ENCODE results near the gene PODXL2.

PODXL2 gene, protein sequence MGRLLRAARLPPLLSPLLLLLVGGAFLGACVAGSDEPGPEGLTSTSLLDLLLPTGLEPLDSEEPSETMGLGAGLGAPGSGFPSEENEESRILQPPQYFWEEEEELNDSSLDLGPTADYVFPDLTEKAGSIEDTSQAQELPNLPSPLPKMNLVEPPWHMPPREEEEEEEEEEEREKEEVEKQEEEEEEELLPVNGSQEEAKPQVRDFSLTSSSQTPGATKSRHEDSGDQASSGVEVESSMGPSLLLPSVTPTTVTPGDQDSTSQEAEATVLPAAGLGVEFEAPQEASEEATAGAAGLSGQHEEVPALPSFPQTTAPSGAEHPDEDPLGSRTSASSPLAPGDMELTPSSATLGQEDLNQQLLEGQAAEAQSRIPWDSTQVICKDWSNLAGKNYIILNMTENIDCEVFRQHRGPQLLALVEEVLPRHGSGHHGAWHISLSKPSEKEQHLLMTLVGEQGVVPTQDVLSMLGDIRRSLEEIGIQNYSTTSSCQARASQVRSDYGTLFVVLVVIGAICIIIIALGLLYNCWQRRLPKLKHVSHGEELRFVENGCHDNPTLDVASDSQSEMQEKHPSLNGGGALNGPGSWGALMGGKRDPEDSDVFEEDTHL

DNA sequence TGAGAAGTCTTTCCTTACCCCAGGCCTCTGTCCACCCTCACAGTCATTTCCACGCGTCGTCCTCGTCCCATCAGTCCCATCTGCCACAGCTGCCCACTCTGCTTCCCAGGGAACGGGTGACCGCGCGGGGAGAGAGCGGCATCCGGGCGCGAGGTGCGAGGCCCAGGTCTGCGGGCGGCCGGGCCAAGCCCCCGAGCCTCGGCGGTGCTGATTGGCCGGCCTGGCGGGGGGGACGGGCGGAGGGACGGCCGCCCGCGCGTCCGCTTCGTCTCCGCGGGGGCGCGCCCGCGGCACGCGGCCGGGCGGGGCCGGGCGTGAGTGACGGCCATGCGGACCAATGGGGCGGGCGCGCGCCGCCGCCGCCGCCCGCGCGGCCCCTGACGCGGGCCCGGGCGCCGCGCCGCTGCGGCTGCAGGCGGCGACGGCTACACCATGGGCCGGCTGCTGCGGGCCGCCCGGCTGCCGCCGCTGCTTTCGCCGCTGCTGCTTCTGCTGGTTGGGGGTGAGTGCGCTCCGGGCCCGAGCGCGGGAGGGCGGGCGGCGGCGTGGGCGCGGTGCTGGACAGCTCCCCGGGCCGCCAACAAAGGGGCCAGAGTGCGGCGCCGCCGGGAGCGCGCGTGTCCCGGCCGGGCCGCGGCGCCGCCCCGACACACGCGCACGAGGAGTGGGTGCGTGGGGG, at the start of gene PODXL2:
TSS of gene PODXL2 (plus strand) at position 398 of the 679 bp plus-strand sequence. CDS start at position 433, 35 bp downstream.
- peak; percentile 58 for DNase-seq

DNA sequence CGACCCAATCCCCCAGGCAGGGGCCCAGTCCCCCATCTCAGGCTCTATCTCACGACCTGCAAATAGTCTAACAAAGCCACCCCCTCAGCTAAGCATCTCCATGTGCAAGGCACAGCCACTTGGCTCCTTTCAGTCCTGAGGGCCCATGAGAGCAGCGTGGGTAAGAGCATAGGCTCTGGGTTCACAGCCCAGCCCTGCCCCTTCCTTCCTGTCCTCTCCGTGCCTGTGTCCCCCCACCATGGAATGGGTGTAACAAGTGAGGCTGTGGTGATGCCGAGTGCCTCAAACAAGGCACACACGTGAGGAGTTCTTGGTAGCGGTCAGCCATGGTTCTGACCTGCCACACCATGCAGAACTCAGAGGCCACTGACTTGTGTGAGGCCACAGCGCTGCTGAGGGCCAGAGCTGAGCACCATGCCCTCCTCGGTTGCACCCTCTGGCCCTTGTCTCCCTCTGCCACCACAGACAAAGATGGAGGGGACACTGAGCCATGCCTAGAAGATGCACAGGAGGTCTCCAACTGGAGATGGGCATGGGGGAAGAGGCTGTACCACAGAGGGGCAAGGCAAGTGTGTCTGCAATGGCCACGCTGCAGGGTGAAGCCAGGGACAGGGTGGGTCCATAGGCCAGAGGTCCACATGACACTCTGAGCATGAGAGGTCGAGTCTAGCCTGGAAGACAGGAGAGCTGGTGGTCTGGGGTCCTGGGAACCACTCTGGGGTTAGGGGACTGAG, 48.5 kb upstream of the PODXL2 start:
- no peak for DNase-seq

DNA sequence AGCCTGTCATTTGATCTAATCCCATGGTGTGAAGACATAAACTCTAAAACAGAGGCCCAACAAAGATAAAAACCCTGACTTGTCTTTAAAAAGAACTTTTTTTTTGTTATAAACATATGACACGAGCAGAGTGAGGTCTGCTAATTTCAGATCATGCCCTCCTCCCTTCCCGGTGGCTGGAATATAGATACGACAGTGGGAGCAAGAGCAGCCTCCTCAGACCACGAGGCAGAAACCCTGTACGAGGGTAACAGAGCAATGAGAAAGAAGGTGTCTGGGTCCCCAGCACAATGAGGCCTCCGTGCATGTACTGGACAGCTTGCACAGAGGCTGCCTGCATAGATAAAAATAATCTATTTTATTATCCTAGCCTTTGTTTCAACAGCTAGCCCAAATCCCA, 44.3 kb upstream of the PODXL2 start:
- no peak for DNase-seq

- DNase-seq, result no peak
Observed at GRCh38 chr3:127585163-127585812, 43.7 kb upstream of the PODXL2 start.

GRCh38 chr3:127585813-127586413, 43.1 kb upstream of the PODXL2 start:
- DNase-seq, result no peak

DNA sequence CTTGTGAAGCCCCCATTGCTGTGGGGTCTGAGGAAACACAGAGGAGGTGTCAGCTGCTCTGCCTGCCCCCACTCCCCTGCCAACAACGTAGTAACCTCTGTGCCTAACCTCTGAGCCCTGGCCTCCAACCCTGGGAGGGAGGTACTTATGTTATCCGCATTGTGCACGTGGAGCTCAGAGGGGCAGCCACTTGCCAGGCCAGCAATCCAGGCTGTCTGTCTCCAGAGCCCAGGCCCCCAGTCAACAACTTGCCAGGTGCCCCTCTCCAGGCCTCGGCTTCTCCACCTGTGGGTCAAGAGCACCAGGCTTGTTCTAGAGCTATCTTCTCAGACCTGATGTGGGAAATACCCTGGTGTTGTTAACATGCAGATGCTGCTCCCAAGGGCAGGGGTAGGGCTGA, 41.1 kb upstream of the PODXL2 start:
- no peak for DNase-seq

- DNase-seq, result no peak
Observed at GRCh38 chr3:127588806-127589577, 40.0 kb upstream of the PODXL2 start.

- peak; percentile 15 for DNase-seq
Observed at GRCh38 chr3:127589600-127590281, 39.2 kb upstream of the PODXL2 start.

DNA sequence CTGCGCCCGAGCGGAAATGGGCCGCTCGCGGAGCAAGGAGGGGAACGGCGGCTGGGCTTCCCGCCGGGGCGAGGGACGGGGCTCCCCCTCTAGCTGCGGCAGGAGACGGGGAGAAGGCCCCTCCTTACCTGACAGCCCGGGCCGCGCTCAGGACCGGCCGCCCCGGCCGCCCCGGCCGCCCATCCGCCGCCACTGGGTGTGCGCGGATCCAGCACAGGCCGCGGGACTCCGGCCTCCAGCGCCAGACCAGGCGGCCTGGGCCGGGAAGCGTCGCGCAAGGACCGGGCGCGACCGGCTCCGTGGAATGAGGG, 38.7 kb upstream of the PODXL2 start:
- peak; percentile 39 for DNase-seq

DNA sequence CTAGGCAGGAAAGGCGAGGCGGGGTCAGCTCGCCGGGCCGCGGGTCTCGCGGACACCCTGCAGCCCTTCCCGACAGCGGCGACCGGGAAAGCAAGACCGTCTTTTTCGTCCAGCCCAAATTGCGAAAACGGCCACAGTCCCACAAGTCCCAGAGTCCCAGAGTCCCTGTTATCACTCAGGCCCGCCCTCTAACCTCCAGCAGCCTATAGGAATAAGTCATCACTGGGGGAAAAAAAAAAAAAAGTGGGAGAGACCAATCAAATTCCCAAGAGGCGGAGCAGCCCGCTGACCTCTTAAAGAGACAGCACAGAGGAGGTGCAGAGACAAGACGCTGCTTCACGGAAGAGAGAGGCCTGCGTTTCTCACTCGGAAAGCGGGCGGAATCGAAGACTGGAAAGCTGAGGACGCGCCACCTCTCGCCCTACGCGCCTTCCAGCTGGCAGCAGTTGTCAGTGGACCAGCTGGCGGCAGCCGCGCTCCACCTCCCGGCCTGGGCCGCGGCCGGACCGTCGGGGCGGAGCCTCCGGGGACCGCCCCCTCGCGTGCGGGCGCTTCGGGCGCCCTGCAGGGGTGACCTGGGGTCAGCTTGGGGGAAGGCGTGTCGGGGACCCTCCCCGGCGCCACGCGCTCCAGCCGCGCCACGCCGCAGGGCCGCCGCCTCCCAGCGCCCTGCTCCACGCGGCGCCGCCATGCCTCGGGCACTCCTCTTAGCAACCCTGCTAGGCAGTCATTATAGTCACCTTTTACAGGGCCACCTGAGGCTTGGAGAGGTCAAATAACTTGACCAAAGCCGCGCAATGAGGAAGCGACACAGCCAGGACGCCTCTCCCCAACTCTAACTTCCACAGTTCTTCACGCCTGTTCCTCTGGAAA, 38.2 kb upstream of the PODXL2 start, which contains the start of gene TPRA1:
TSS of gene TPRA1 (minus strand) at position 141 of the 873 bp plus-strand sequence. CDS start 10,587 bp downstream, outside the sequence.
- peak; percentile 88 for DNase-seq

DNA sequence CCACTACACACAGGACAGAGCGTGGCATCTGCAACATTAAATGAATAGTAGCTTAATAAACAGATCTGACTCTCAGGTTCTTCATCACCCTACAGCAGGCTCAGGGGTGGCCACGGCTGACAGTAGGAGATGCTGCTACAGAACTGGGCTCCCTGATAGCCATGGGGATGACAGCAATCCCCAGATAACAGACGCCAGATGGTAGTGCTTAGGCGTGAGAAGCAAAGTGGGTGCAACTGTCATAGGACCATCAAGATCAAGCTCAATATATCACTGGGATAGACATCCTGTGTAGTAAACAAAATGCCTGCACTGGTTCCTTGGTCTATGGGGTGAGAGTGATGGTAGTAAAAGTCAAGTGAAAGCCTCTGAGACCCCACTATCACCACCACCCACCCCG, 35.8 kb upstream of the PODXL2 start:
- DNase-seq, result no peak

DNA sequence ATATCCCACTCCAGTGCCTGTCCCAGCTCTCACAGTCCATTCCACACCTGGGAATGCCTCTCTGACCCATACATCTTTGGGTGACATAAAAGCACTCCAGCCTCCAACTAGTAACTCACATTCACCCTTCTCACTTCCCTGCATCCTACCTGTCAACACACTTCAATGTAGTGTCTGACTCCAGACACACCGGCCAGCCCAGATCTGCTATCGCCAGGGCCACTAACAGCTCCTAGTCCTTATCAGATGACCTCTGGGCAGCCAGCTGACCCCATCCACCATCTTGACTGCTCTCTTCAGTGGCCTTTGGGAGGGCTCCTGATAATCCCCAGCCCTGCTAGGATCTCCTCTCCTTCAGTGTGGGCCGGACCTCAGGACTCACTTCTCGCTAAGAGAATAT, 33.7 kb upstream of the PODXL2 start:
- no peak for DNase-seq

GRCh38 chr3:127597020-127597771, 31.8 kb upstream of the PODXL2 start:
- DNase-seq, result no peak

DNA sequence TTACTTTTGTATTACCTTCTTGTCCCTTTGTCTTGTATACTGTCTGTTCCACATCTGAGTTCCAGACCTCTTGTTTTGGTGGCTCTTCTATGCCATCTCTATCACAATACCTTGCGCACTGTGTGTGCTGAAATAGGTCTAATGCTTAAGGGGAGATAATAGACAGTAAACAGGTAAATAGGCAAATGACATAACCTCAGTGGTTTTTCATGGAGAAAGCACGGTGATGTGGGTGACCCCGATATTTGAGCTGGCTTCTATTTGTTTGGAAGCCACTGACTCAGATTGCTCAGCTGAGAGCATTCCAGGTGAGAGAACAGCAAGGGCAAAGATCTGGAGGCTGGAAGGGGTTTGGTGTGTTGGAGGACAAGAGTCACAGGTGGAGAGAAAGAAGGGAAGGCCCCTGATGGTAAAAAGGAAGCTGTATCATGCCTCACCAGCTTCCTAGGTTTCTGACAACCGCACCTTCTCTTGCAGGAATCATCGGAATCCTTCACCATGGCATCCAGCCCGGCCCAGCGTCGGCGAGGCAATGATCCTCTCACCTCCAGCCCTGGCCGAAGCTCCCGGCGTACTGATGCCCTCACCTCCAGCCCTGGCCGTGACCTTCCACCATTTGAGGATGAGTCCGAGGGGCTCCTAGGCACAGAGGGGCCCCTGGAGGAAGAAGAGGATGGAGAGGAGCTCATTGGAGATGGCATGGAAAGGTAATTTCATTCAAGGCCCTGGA, 30.0 kb upstream of the PODXL2 start:
- no peak for DNase-seq

- no peak for DNase-seq
Observed at GRCh38 chr3:127600749-127601456, 28.1 kb upstream of the PODXL2 start.

DNA sequence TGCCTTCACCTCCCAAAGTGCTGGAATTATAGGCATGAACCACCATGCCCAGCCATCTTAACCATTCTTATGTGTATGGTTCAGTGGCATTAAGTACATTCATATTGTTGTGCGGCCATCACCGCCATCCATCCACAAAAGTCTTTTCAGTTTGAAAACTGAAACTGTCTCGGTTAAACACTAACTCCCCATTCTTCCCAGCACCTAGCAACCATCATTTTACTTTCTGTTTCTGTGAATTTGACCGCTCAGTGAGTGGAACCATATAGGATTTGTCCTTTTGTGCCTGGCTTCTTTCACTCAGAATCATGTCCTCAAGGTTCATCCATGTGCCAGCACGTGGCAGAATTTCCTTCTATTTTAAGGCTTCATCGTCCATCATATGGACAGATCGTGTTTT, 24.9 kb upstream of the PODXL2 start:
- DNase-seq, result no peak

GRCh38 chr3:127604546-127605165, 24.3 kb upstream of the PODXL2 start:
- no peak for DNase-seq

Measured in CD4-positive, alpha-beta T cell treated with Interleukin-6 for 4 hours (primary cell).